ENCODE measurements around the gene CDH8.

The CDH8 gene

GRCh38 chr16:61890386-61890785, 145.9 kb downstream of the CDH8 start:
- Mint-ChIP-seq H3K4me1 (ENCODE audit: low read depth) (no peaks in the 10 kb centered on the region), H3K36me3 (ENCODE audit: low read depth) (no peaks in the 10 kb centered on the region), H3K9me3 (peaks cover 25% of the 10 kb centered on the region), H3K27me3 (ENCODE audit: low read depth) (no peaks in the 10 kb centered on the region), H3K27ac (no peak overlapping the region), H3K4me3 (no peak overlapping the region)

- no peaks in the 10 kb centered on the region for H3K36me3 Mint-ChIP-seq (ENCODE audit: low read depth)
- peaks cover 21% of the 10 kb centered on the region for H3K9me3 Mint-ChIP-seq
- no peaks in the 10 kb centered on the region for H3K4me1 Mint-ChIP-seq (ENCODE audit: low read depth)
- H3K27me3 Mint-ChIP-seq (ENCODE audit: low read depth): no peaks in the 10 kb centered on the region
- H3K27ac Mint-ChIP-seq: no peak overlapping the region
- no peak overlapping the region for H3K4me3 Mint-ChIP-seq
Observed at GRCh38 chr16:61887903-61888302, 148.3 kb downstream of the CDH8 start.

- Mint-ChIP-seq H3K4me1 (ENCODE audit: low read depth) (no peaks in the 10 kb centered on the region), H3K27me3 (ENCODE audit: low read depth) (no peaks in the 10 kb centered on the region), H3K27ac (no peak overlapping the region), H3K36me3 (ENCODE audit: low read depth) (no peaks in the 10 kb centered on the region), H3K4me3 (no peak overlapping the region), H3K9me3 (peaks cover 27% of the 10 kb centered on the region)
Observed at GRCh38 chr16:61885343-61885742, 150.9 kb downstream of the CDH8 start.

- Mint-ChIP-seq H3K9me3 (peaks cover 27% of the 10 kb centered on the region), H3K27me3 (ENCODE audit: low read depth) (no peaks in the 10 kb centered on the region), H3K4me3 (no peak overlapping the region), H3K27ac (no peak overlapping the region), H3K4me1 (ENCODE audit: low read depth) (no peaks in the 10 kb centered on the region), H3K36me3 (ENCODE audit: low read depth) (no peaks in the 10 kb centered on the region)
Observed at GRCh38 chr16:61879306-61879705, 156.9 kb downstream of the CDH8 start.

- Mint-ChIP-seq H3K4me1 (ENCODE audit: low read depth) (no peaks in the 10 kb centered on the region), H3K27ac (no peak overlapping the region), H3K36me3 (ENCODE audit: low read depth) (no peaks in the 10 kb centered on the region), H3K4me3 (no peak overlapping the region), H3K9me3 (peaks cover 22% of the 10 kb centered on the region), H3K27me3 (ENCODE audit: low read depth) (no peaks in the 10 kb centered on the region)
Observed at GRCh38 chr16:61877436-61877835, 158.8 kb downstream of the CDH8 start.

GRCh38 chr16:61872778-61873119, 163.5 kb downstream of the CDH8 start:
- H3K9me3 Mint-ChIP-seq: peaks cover 14% of the 10 kb centered on the region
- H3K36me3 Mint-ChIP-seq (ENCODE audit: low read depth): no peaks in the 10 kb centered on the region
- H3K27ac Mint-ChIP-seq: no peak overlapping the region
- H3K4me1 Mint-ChIP-seq (ENCODE audit: low read depth): no peaks in the 10 kb centered on the region
- no peak overlapping the region for H3K4me3 Mint-ChIP-seq
- no peaks in the 10 kb centered on the region for H3K27me3 Mint-ChIP-seq (ENCODE audit: low read depth)

- Mint-ChIP-seq H3K36me3 (ENCODE audit: low read depth) (no peaks in the 10 kb centered on the region), H3K4me3 (no peak overlapping the region), H3K9me3 (peaks cover 9% of the 10 kb centered on the region), H3K27ac (no peak overlapping the region), H3K4me1 (ENCODE audit: low read depth) (no peaks in the 10 kb centered on the region), H3K27me3 (ENCODE audit: low read depth) (no peaks in the 10 kb centered on the region)
Observed at GRCh38 chr16:61871837-61872777, 164.1 kb downstream of the CDH8 start.

- Mint-ChIP-seq H3K27me3 (ENCODE audit: low read depth) (no peaks in the 10 kb centered on the region), H3K9me3 (peaks cover 17% of the 10 kb centered on the region)
Observed at GRCh38 chr16:61862221-61863155, 173.8 kb downstream of the CDH8 start.

GRCh38 chr16:61858988-61859387, 177.2 kb downstream of the CDH8 start:
- H3K27me3 Mint-ChIP-seq (ENCODE audit: low read depth): no peaks in the 10 kb centered on the region
- no peak overlapping the region for H3K4me3 Mint-ChIP-seq
- no peaks in the 10 kb centered on the region for H3K4me1 Mint-ChIP-seq (ENCODE audit: low read depth)
- H3K27ac Mint-ChIP-seq: no peak overlapping the region
- H3K36me3 Mint-ChIP-seq (ENCODE audit: low read depth): no peaks in the 10 kb centered on the region
- peaks cover 17% of the 10 kb centered on the region for H3K9me3 Mint-ChIP-seq

More at GRCh38 chr16:61862221-61863155, 173.8 kb downstream of the CDH8 start:
- Mint-ChIP-seq H3K36me3 (ENCODE audit: low read depth) (no peaks in the 10 kb centered on the region), H3K4me3 (no peak overlapping the region), H3K27ac (no peak overlapping the region), H3K4me1 (ENCODE audit: low read depth) (no peaks in the 10 kb centered on the region)

GRCh38 chr16:61842666-61843065, 193.6 kb downstream of the CDH8 start:
- Mint-ChIP-seq H3K27me3 (ENCODE audit: low read depth) (no peaks in the 10 kb centered on the region), H3K27ac (no peak overlapping the region), H3K4me1 (ENCODE audit: low read depth) (no peaks in the 10 kb centered on the region), H3K4me3 (no peak overlapping the region), H3K36me3 (ENCODE audit: low read depth) (no peaks in the 10 kb centered on the region), H3K9me3 (peaks cover 9% of the 10 kb centered on the region)

GRCh38 chr16:61836804-61837393, 199.3 kb downstream of the CDH8 start:
- Mint-ChIP-seq H3K4me1 (ENCODE audit: low read depth) (no peaks in the 10 kb centered on the region), H3K9me3 (peaks cover 29% of the 10 kb centered on the region), H3K4me3 (no peak overlapping the region), H3K27ac (no peak overlapping the region), H3K36me3 (ENCODE audit: low read depth) (no peaks in the 10 kb centered on the region), H3K27me3 (ENCODE audit: low read depth) (no peaks in the 10 kb centered on the region)

- peaks cover 24% of the 10 kb centered on the region for H3K9me3 Mint-ChIP-seq
- H3K4me1 Mint-ChIP-seq (ENCODE audit: low read depth): no peaks in the 10 kb centered on the region
- H3K36me3 Mint-ChIP-seq (ENCODE audit: low read depth): no peaks in the 10 kb centered on the region
- H3K27ac Mint-ChIP-seq: no peak overlapping the region
- H3K27me3 Mint-ChIP-seq (ENCODE audit: low read depth): no peaks in the 10 kb centered on the region
- H3K4me3 Mint-ChIP-seq: no peak overlapping the region
Observed at GRCh38 chr16:61834082-61834481, 202.2 kb downstream of the CDH8 start.

- H3K27me3 Mint-ChIP-seq (ENCODE audit: low read depth): no peaks in the 10 kb centered on the region
- no peaks in the 10 kb centered on the region for H3K4me1 Mint-ChIP-seq (ENCODE audit: low read depth)
- H3K4me3 Mint-ChIP-seq: no peak overlapping the region
- no peak overlapping the region for H3K27ac Mint-ChIP-seq
- H3K9me3 Mint-ChIP-seq: peaks cover 20% of the 10 kb centered on the region
- no peaks in the 10 kb centered on the region for H3K36me3 Mint-ChIP-seq (ENCODE audit: low read depth)
Observed at GRCh38 chr16:61831351-61831917, 204.8 kb downstream of the CDH8 start.

GRCh38 chr16:61829631-61830030, 206.6 kb downstream of the CDH8 start:
- Mint-ChIP-seq H3K4me1 (ENCODE audit: low read depth) (no peaks in the 10 kb centered on the region), H3K9me3 (peaks cover 14% of the 10 kb centered on the region), H3K4me3 (no peak overlapping the region)

More at GRCh38 chr16:61829631-61830030, 206.6 kb downstream of the CDH8 start:
- Mint-ChIP-seq H3K36me3 (ENCODE audit: low read depth) (no peaks in the 10 kb centered on the region), H3K27me3 (ENCODE audit: low read depth) (no peaks in the 10 kb centered on the region), H3K27ac (no peak overlapping the region)
